Right ventricle myocardium superior (tissue), 1 donor: ENCODE data around the gene C4BPB. TPM values are rescaled to one million over a fixed set of nuclear protein-coding genes. Genes with fewer than 3 reads are reported as not detected.

Experiments used
- ATAC-seq: fragments of 200-7000 bp; cut with Tn5 transposase; one replicate; pipeline ENCODE4 v1.9.1; 2020; ENCODE audit warnings: mild to moderate bottlenecking; ENCODE audit not compliant: poor library complexity
- DNase-seq: peaks from one replicate; pipeline ENCODE4 v3.0.0-alpha.2; 2020
- intact Hi-C: fragments of 100-400 bp; cut with DNase I; formaldehyde crosslinking; loops from one replicate; pipeline ENCODE4 v1.11.2; 2022
- total RNA-seq: library from RNA; stranded (reverse); fragmentation: NEBNext Ultra II Directional; extraction: Animal tissue kit (Norgen Biotek cat#: 25700); gene quantifications from one replicate; pipeline ENCODE4 v1.2.1, GENCODE V29; 2021
- donor health status: DM: no; HTN: yes; CAD: no; lungs with severe emphysema.

C4BPB gene
- total RNA-seq, 1 donor from 2014 or later = 0.46 TPM

DNA sequence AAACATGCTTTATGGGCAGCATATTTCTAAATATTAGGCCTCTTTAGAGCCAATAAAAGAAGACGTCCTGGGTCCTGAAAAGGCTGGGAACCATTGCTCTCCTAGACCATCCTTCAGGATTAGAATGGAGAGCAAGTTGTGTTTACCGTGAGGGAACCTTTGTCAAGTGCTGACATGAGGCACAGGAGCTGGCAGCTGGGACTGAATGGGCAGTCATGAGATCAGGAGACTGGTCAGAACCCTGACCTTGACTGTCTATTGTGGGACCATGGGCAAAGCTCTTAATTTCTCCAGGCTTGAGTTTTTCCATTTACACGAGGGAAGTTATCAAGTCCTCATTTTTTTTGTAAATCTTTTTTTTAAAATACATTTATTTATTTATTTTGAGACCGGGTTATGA, 30.4 kb upstream of the C4BPB start:
- peak; percentile 40 for ATAC-seq
- no peak for DNase-seq
- intact Hi-C loops = no loop called here

GRCh38 chr1:207058878-207059867, 29.5 kb upstream of the C4BPB start:
- DNase-seq (no peak), ATAC-seq (no peak)
- intact Hi-C loops = no loop called here

- no peak for ATAC-seq
- no peak for DNase-seq
- intact Hi-C loops = no loop called here
These were observed 28.8 kb upstream of the C4BPB start for GRCh38 chr1:207059881-207060280.

DNA sequence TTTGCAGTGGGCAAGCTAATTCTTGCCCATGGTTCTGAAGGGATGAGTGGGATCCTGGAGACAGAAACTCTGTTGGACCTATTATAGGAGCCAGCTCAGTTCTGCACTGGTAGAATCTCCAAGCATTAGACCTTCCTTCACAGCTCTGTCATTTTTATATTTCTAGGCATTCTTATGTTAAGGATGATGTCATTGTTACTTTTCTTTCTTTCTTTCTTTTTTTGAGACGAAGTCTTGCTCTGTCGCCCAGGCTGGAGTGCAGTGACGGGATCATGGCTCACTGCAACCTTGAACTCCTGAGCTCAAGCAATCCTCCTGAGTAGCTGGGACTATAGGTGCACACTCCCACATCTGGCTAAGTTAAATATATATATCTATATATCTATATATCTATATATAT, 28.1 kb upstream of the C4BPB start:
- intact Hi-C loops = no loop called here
- DNase-seq (no peak), ATAC-seq (no peak)

DNA sequence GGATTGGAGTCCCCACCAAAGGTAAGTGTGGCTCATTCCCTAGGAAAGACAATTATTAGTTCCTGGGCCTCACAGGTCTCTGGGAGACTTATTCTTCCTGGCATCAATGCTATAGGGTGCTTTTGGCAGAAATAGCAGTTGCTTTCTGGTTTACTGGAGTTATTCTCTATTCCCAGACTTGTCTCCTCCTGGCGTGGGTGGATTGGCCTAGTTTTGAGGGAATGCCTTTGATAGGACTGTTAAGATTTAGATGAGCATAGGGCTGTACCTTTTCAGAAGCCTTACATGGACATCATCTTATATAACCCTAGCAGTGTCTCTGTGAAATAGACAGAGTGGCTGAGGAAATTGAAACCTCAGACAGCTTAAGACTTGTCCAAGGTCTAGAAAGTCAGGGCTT, 26.6 kb upstream of the C4BPB start:
- intact Hi-C loops = no loop called here
- ATAC-seq (no peak), DNase-seq (no peak)

GRCh38 chr1:207063014-207063413, 25.6 kb upstream of the C4BPB start:
- intact Hi-C loops = no loop called here
- DNase-seq (no peak), ATAC-seq (no peak)

- intact Hi-C loops = no loop called here
- ATAC-seq (peak; percentile 82), DNase-seq (no peak)
These were observed 24.1 kb upstream of the C4BPB start for GRCh38 chr1:207064561-207064960.

DNA sequence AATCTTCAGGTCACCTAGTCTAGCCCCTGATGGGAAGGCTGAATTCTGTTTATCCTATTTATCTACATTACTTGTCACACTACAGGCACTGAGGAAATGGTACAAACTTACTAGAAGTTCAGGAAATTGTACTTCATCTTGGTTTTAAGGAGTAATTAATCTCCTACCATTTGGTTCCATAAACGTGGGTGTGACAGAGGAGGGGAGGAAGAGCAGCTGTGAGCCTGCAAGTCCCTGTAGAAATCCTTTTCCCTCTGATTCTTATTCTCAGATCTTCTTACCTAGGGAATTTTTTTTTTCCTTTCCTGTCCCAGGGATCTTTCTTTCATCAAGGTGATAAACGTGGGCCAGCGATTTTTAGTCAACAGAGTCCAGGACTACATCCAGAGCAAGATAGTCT, 21.5 kb upstream of the C4BPB start:
- DNase-seq = no peak
- intact Hi-C loops = no loop called here
- no peak for ATAC-seq

GRCh38 chr1:207067665-207068064, 21.0 kb upstream of the C4BPB start:
- ATAC-seq (no peak), DNase-seq (no peak)
- intact Hi-C loops = no loop called here

DNA sequence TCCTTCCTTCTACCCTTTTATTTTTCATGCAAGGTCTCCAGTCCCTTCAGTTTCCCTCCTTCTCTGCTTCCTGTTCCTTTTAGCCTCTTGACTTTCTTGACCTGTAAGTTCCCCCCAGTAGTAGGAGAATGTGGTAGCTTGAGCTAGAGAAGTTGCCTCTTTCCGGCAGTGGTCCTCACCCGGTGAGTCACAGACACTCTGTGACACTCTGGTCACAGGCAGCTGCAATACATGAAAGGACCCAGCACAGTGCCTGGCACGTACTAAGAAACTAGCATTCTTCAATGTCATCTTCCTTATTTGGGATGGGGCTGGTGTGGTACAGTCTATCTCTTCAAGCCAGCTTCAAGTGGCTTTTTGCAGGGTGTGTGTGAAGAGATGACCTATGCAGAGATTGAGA, 19.6 kb upstream of the C4BPB start:
- intact Hi-C loops = no loop called here
- ATAC-seq (peak; percentile 28), DNase-seq (no peak)

- DNase-seq (peak; percentile 69), ATAC-seq (peak; percentile 76)
- intact Hi-C loops = no loop called here
These were observed 18.7 kb upstream of the C4BPB start for GRCh38 chr1:207069858-207070506.

DNA sequence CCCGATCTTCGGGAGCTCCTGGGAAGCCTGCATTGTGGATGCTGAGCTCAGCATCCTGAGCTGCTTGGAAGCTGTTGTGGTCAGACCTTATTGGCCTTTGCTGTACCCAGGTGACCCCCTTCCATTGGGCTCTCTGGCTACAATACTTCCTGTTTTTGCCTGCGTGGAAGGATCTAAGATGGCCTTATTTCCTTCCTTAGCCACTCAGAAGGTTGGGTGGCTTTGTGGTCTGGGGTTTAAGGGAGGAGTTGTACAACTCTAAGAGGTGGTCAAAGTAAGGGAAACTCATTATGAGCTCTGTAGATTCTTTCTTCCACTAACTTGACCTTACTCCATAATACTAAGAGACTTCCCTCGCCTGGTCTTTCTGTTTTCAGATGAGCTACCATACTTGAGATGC, 17.8 kb upstream of the C4BPB start:
- DNase-seq (no peak), ATAC-seq (no peak)
- intact Hi-C loops = no loop called here

DNA sequence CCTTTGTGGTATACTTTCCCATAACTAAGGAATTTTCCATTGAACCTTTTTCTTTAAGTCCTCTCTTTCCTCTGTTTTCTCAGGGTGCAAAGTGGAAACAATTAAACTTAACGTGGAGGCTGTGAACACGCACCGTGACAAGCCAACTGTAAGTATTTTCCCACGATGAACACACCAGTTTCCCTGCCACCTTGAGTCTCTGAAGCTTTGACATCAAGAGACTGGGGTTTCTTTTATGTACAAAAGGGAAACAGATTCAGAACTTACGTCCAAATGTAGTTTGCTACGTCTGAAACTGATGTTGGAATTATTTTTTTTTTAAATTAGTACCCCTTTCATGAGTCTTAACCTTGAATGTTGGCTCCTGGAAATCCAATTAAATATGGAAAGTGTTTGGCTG, 17.2 kb upstream of the C4BPB start:
- DNase-seq (no peak), ATAC-seq (no peak)
- intact Hi-C loops = no loop called here

- intact Hi-C loops = no loop called here
- ATAC-seq = no peak
These were observed 16.4 kb upstream of the C4BPB start for GRCh38 chr1:207072233-207072632.

DNA sequence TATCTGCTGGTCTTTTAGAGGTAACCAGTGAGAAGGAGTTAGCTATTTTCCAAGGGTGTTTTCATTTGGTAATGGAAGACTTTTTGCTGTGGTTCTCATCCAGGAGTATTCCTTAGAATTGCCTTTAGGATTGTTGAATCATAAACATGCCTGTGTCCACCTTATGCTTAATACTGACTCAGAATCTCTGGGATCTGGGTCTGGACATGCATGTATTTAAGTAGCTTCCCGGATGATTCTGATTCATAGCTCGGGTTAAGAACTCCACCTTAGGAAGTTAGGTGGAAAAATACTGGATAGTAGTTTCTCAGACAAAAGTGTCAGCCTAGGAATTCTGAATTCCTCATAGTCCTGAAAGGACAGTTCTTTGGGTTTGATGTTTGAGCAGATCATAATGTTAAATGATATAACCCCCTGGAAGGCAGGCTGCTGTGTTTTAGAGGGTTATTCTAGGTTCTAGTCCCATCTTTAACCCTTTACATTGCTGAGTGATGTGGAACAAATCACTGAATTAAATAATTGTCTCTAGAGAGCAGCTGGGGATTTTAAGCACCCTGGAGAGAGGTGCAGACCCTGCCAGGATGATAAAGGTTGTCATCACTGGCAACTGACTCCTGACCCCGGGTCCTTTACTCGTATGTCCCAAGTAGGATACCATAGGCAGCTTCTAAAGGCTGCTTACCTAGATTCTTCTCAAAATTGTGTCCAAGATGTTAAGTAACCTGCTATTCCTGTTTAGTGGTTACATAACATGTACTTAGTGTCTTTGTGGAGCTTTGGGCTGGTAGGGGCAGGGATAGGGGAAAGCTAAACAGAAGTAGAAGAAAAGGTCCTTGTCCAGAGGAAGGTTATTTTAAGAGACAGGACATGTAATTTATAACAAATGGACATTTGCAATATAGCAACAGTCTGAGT, 14.5 kb upstream of the C4BPB start:
- intact Hi-C loops = no loop called here
- ATAC-seq = peak; percentile 24

More at GRCh38 chr1:207072233-207072632, 16.4 kb upstream of the C4BPB start:
- no peak for DNase-seq

GRCh38 chr1:207076181-207076955, 12.3 kb upstream of the C4BPB start:
- intact Hi-C loops = no loop called here
- DNase-seq = no peak
- ATAC-seq = peak; percentile 10

More for the DNA sequence above, 14.5 kb upstream of the C4BPB start:
- DNase-seq = no peak

- ATAC-seq (peak; percentile 37), DNase-seq (no peak)
- intact Hi-C loops = no loop called here
These were observed 11.6 kb upstream of the C4BPB start for GRCh38 chr1:207077012-207077411.
